Loucy (cell line): ENCODE measurements around the gene IQGAP1.

ENCODE experiments used
- EZH2phosphoT487 ChIP-seq: fragments of 200-600 bp; IDR thresholded peaks from 2 replicates; pipeline ENCODE4 v1.6.1; 2018; ENCODE audit warnings: antibody characterized with exemption, mild to moderate bottlenecking, moderate library complexity, borderline replicate concordance
- TF ChIP-seq, protein P1 (sequence below): fragments of 200-600 bp; sonication (generic); conservative IDR thresholded peaks from 2 replicates; pipeline ENCODE4 v1.5.1; 2014; ENCODE audit warnings: mild to moderate bottlenecking, antibody characterized with exemption, low read length

DNA sequence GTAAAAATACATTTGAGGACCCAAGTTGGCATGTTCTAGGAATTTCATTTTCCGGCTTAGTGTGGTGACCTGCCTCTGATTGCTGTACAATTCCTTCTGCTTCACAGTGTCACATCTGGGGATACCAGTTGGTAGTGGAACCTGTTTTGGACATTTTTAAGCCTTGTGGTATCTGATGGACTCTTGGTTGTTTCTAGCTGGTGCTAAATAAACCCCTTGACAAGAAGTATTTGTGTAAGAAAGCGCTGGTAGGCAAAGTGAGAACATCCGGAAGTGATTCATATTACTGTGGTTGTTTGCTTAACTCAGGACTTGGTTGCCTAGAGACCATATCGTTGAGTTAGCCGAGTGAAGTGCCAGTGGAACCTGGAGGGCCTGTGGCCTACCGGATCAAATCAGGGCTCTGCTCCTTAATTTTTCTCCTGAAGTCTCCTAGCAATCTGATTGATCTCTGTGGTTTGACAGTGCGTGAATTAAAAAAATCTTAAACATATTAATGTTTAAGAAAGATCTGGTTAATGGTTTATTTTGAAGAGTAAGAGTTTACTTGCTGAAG is 12.8 kb downstream of the IQGAP1 start:
- TF ChIP-seq, protein P1, sequence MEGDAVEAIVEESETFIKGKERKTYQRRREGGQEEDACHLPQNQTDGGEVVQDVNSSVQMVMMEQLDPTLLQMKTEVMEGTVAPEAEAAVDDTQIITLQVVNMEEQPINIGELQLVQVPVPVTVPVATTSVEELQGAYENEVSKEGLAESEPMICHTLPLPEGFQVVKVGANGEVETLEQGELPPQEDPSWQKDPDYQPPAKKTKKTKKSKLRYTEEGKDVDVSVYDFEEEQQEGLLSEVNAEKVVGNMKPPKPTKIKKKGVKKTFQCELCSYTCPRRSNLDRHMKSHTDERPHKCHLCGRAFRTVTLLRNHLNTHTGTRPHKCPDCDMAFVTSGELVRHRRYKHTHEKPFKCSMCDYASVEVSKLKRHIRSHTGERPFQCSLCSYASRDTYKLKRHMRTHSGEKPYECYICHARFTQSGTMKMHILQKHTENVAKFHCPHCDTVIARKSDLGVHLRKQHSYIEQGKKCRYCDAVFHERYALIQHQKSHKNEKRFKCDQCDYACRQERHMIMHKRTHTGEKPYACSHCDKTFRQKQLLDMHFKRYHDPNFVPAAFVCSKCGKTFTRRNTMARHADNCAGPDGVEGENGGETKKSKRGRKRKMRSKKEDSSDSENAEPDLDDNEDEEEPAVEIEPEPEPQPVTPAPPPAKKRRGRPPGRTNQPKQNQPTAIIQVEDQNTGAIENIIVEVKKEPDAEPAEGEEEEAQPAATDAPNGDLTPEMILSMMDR: no peak
- no peak for TF ChIP-seq EZH2phosphoT487
